Measurements from ENCODE around the gene TBC1D22A. TPM values are rescaled to one million over a fixed set of nuclear protein-coding genes. Genes with fewer than 3 reads are reported as not detected.

TBC1D22A gene
- total RNA-seq, 4 donors from 2014 or later, result 15.6 to 21.7 (median 20.5) TPM

DNA sequence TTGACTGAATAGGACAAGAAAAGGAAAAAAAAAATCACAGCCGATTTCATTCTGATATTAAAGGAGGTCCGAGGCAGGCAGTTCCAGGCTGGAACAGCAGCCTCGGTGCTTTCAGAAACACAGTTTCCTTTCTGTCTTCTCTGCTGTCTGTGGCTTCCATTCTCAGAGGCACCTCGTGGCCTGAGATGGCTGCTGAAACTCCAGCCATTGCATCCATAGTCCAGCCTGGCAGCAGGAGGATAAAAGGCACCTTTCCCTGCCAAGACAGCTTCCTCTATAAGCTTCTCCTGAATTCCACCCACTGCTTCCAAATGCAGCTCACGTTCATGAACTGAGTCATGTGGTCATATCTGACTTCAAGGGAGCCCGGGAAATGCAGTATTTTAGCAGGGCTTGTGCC, 390.5 kb downstream of the TBC1D22A start:
- Histone ChIP-seq H3K9me3 (peaks cover 0 to 5% (median 0%) of the 10 kb centered on the region in 3 donors), H3K4me3 (no peak overlapping the region), H3K27me3 (no peaks in the 10 kb centered on the region), H3K4me1 (peaks cover 0 to 22% (median 0%) of the 10 kb centered on the region in 3 donors), H3K36me3 (peaks cover 0 to 17% (median 0%) of the 10 kb centered on the region in 3 donors), H3K27ac (no peak overlapping the region)
- DNase-seq, result no peak
- intact Hi-C loops (cut with DNase I), result no loop called here
- WGBS, 2 donors, result 52 to 67% methylated on average over 6 of the region's 6 CpGs
- TF ChIP-seq POLR2A (IDR thresholded peaks at IDR 0.05), result no peak
- no peak for TF ChIP-seq CTCF (IDR thresholded peaks at IDR 0.05)

DNA sequence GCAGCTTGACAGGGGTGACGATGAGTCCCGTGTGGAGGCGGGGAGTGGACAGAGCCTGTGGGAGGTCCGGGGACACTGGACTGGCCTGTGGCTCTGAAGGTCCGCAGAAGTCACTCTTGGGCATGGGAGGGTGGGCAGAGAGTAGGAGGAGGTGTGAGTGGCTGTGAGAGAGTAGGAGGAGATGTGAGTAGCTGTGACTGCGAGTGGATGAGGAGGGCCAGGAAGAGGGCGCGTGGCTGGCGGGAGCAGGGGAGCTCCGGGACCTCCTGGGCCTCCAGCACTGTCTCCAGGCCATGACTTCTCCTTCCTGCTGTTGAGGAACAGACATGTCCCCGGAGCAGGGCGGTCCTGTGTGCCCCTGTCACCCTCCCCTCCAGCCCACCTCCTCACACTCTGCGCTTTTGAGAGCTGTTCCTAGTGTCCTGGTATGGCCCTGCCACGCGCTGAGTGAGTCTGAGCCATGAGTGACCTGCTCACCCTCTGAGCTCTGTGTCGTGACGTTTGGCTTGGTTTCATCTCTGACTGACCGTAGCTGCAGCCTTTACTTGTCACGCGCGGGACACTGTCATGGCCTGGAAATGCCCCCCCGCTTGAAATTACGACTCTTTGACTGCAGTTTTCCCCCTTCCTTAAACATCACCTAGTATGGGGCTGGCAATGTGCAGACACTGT, 391.5 kb downstream of the TBC1D22A start:
- peak overlapping the region in 1 of 4 donors; percentile 5 for H3K27ac ChIP-seq
- H3K36me3 ChIP-seq, result peaks cover 0 to 28% (median 0%) of the 10 kb centered on the region in 3 donors
- peaks cover 0 to 22% (median 0%) of the 10 kb centered on the region in 3 donors for H3K4me1 ChIP-seq
- TF ChIP-seq CTCF (IDR thresholded peaks at IDR 0.05) (no peak), POLR2A (IDR thresholded peaks at IDR 0.05) (no peak)
- intact Hi-C loops (cut with DNase I), result no loop called here
- DNase-seq, result no peak
- H3K9me3 ChIP-seq, result peaks cover 0 to 5% (median 0%) of the 10 kb centered on the region in 3 donors
- H3K27me3 ChIP-seq, result no peaks in the 10 kb centered on the region
- peak overlapping the region in 2 of 4 donors; percentile 13 to 37 for H3K4me3 ChIP-seq
- WGBS, 2 donors, result 78 to 83% methylated on average over 15 of the region's 23 CpGs

DNA sequence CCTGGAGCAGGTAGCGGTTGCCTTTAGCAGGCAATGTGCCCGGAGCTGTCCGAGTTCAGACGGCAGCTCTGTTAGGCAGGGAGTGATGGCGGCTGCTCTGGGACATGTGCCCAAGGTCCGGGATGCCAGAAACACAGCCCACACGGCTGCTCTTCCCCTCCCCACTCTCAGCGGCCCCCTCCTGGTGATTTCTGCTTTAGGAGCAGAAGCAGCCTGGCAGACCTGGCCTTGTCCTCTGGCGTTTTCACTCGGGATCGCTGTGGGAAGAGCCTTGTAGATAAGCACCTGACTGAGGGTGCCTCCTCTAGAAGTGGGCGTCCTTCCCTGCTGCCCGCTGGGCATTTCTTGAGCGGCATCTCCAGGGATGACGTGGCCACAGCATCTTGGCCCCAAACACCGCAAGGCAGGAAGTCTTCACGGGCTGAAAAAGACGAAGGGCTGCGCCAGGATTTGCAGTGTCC, 392.2 kb downstream of the TBC1D22A start:
- WGBS, 2 donors, result 82% methylated on average over 4 of the region's 19 CpGs; no CpG with 5 or more reads in 1 of the 2 donors
- no peak for DNase-seq
- Histone ChIP-seq H3K27me3 (no peaks in the 10 kb centered on the region), H3K4me3 (peak overlapping the region in 2 of 4 donors; percentile 13 to 37), H3K4me1 (peaks cover 0 to 21% (median 0%) of the 10 kb centered on the region in 3 donors), H3K36me3 (peaks cover 0 to 31% (median 0%) of the 10 kb centered on the region in 3 donors), H3K9me3 (peaks cover 0 to 5% (median 0%) of the 10 kb centered on the region in 3 donors), H3K27ac (peak overlapping the region in 1 of 4 donors; percentile 5)
- intact Hi-C loops (cut with DNase I), result no loop called here
- TF ChIP-seq POLR2A (IDR thresholded peaks at IDR 0.05) (no peak), CTCF (IDR thresholded peaks at IDR 0.05) (no peak)

- intact Hi-C loops (cut with DNase I), result no loop called here
- Histone ChIP-seq H3K36me3 (peaks cover 0 to 37% (median 0%) of the 10 kb centered on the region in 3 donors), H3K4me3 (peak overlapping the region in 1 of 4 donors; percentile 37), H3K4me1 (peaks cover 0 to 15% (median 0%) of the 10 kb centered on the region in 3 donors), H3K9me3 (peaks cover 0 to 5% (median 0%) of the 10 kb centered on the region in 3 donors), H3K27ac (peak overlapping the region in 1 of 4 donors; percentile 5), H3K27me3 (no peaks in the 10 kb centered on the region)
- no peak for TF ChIP-seq POLR2A (IDR thresholded peaks at IDR 0.05)
- TF ChIP-seq CTCF (IDR thresholded peaks at IDR 0.05), result no peak
- WGBS, 2 donors, result 87 to 93% methylated on average over 22 to 29 of the region's 31 CpGs
- DNase-seq, result no peak
Measured at GRCh38 chr22:47155131-47155885, 392.9 kb downstream of the TBC1D22A start.

DNA sequence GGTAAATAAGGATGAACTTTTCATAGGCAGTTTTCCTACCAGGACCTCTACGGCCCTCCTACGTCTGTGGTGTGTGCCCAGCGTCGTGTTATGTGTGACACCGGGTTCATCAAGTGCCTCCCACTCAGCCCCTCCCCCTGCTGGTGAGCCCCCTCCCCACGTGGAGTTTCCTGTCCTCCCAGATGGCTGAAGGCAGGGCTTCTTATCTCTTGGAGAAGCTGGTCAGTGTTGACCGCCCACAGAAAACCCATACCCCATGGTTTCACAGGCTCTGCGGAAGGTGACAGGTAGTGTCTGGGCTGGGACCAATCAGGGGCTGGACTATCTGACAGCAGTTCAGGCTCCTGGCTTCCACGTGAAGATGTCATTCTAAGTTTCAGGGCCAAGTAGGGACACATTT, 393.5 kb downstream of the TBC1D22A start:
- WGBS, 2 donors, result 78 to 95% methylated on average over 4 to 7 of the region's 9 CpGs
- peaks cover 0 to 39% (median 0%) of the 10 kb centered on the region in 3 donors for H3K36me3 ChIP-seq
- DNase-seq, result no peak
- no peak for TF ChIP-seq CTCF (IDR thresholded peaks at IDR 0.05)
- no peak for TF ChIP-seq POLR2A (IDR thresholded peaks at IDR 0.05)
- intact Hi-C loops (cut with DNase I), result no loop called here
- no peak overlapping the region for H3K27ac ChIP-seq
- H3K27me3 ChIP-seq, result no peaks in the 10 kb centered on the region
- no peak overlapping the region for H3K4me3 ChIP-seq
- H3K4me1 ChIP-seq, result peaks cover 0 to 15% (median 0%) of the 10 kb centered on the region in 3 donors
- H3K9me3 ChIP-seq, result peaks cover 0 to 5% (median 0%) of the 10 kb centered on the region in 3 donors
